ENCODE measurements around the gene ELOVL4.

Gene ELOVL4

GRCh38 chr6:79894939-79895338, 52.4 kb downstream of the ELOVL4 start:
- H3K27ac ChIP-seq = no peak overlapping the region
- TF ChIP-seq CTCF (IDR thresholded peaks at IDR 0.05) (no peak), ZFX (IDR thresholded peaks at IDR 0.05; ENCODE audit: borderline replicate concordance) (no peak)

DNA sequence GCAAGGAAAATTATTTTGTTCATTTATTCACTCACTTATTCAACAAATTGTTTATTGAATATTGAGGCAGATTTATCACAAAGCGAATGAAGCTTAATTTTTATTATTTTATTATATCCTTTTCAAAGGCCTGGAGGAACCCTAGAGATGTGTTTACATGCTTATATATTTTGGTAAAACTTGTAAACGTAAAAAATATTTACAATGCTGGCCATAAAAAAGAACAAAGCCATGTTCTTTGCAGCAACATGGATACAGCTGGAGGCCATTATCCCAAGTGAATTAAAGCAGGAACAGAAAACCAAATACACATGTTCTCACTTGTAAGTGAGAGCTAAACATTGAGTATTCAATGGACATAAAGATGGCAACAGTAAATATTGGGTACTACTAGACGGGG, 58.8 kb downstream of the ELOVL4 start:
- no peak for TF ChIP-seq CTCF (IDR thresholded peaks at IDR 0.05)
- no peak for TF ChIP-seq ZFX (IDR thresholded peaks at IDR 0.05; ENCODE audit: borderline replicate concordance)

DNA sequence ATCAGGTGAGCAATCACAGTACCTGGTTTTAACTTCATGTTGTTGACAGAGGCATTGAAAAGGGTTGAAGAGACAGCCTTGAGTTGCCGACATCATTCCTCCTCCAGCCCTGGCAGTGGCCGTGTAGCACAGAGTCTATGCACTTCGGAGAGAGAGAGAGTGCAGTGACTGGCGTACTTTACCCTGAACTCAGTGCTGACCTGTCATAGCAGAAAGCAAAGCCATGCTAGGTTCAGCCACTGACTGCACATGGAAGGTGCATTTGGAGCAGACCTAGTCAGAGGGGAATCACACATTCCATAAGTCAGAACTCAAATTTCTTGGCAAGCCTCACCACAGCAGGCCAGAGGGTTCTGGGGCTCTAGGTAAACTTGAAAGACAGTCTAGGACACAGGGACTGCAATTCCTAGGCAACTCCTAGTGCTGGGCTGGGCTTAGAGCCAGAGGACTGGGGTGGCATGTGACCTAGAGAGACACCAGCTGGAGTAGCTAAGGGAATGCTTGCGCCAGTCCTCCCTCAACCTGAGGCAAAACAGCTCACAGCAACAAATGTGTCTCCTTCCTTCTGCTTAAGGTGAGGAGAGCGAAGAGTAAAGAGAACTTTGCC, 69.1 kb downstream of the ELOVL4 start:
- TF ChIP-seq CTCF (IDR thresholded peaks at IDR 0.05) (no peak), ZFX (IDR thresholded peaks at IDR 0.05; ENCODE audit: borderline replicate concordance) (no peak)
- no peak overlapping the region for H3K27ac ChIP-seq

More for the DNA sequence above, 58.8 kb downstream of the ELOVL4 start:
- H3K27ac ChIP-seq = no peak overlapping the region

DNA sequence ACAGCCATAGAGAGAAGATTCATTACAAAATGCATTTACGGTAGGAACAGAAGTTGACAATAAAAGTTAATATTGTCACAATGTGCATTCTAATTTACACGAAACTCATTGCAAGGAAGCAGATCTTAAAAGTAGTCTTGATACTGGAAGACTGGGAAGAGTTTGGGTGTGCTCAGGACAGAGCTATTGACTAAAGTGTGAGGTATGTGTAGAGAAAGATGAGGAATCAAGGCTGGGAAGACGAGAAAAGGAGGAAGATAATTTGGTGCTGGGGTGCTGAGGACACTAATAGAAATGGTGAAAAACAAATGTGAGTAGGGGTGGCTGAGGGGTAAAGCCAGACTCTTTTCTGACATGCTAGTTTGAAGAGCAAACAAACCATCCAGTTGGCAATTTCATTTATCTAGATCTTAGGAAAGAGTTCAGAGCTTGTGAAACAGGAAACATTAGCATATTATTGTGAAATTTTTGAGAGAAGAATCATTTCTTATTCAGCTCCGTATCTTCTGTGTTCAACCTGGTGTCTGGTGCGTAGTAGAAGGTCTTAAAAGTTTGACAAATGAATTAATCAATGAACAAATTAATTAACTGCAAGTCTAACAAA, 72.7 kb downstream of the ELOVL4 start:
- TF ChIP-seq ZFX (IDR thresholded peaks at IDR 0.05; ENCODE audit: borderline replicate concordance) = no peak
- TF ChIP-seq CTCF (IDR thresholded peaks at IDR 0.05) = no peak
- H3K27ac ChIP-seq = no peak overlapping the region

DNA sequence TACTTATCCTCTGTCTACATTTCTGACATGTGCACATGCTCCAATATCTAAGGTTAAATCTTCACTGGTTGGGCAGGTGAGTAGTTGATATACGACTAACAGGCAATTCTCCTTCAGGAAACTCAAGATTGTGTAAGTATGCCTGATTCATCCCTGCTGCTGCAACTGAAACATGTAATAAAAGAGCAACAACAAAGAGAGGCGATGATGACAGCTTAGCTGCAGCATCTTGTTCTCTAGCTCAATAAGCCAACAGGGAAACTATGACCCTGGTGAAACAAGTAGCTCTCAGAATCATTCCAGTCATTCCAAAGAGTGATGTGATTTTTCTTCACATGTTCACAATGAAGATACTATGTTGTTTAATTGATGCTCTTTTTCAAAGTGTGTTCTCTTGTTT, 74.4 kb downstream of the ELOVL4 start:
- TF ChIP-seq ZFX (IDR thresholded peaks at IDR 0.05; ENCODE audit: borderline replicate concordance) (no peak), CTCF (IDR thresholded peaks at IDR 0.05) (no peak)
- no peak overlapping the region for H3K27ac ChIP-seq

DNA sequence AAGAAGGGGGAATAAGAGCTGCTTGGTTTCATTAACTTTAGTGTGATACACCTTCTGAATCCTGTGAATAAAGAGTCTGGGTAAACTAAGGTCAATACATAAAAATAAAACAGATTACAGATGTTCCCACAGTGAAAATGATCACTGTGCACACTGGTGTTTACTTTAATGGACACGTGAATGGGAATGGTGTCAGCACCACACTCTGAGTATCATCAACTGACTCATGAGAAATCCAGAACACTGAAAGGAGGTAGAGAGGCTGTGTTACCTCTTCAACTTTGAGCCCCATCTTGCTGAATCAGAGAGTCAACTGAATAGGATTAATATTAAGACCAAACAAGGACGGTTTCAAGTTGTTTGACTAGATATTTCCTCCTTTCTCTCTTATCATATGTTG, 75.0 kb downstream of the ELOVL4 start:
- H3K27ac ChIP-seq = no peak overlapping the region
- no peak for TF ChIP-seq CTCF (IDR thresholded peaks at IDR 0.05)
- no peak for TF ChIP-seq ZFX (IDR thresholded peaks at IDR 0.05; ENCODE audit: borderline replicate concordance)

DNA sequence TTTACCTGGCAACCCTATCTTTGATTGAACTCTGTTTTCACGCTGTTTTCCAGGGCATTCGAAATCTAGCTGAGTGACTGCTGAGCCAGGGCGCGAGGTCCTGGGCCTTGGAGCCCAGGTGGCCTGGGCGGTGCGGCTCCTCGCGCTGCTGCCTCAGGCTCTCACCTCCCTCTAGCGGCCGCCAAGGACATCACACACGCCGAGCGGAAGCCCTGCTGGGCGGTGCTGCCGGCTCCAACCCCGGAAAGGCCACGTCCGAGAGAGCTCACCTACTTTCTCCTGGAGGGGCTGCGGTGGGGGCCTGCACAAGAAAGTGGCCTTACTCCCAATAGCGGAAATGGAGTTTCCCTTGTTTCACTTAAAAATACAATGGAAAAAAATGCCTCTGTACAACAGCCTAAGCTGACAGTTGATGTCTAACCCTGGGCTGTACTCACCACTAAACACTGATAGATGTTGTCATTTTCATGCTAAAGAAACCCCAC, 77.7 kb downstream of the ELOVL4 start:
- TF ChIP-seq ZFX (IDR thresholded peaks at IDR 0.05; ENCODE audit: borderline replicate concordance) (no peak), CTCF (IDR thresholded peaks at IDR 0.05) (peak; percentile 96)
- H3K27ac ChIP-seq = no peak overlapping the region
